ENCODE results near the gene EPB41.

GRCh38 chr1:29126198-29126597 is 211.8 kb downstream of the EPB41 start:
- TF ChIP-seq ZNF274 (IDR thresholded peaks at IDR 0.05; ENCODE audit: low read length) (no peak), ZNF274 (tag by site-specific recombination; IDR thresholded peaks at IDR 0.05; ENCODE audit: borderline replicate concordance) (no peak), ZNF658 (tag by site-specific recombination; IDR thresholded peaks at IDR 0.05) (no peak), ZBTB7A (tag by site-specific recombination; IDR thresholded peaks at IDR 0.05; ENCODE audit: low read depth) (no peak), PRDM1 (tag by site-specific recombination; IDR thresholded peaks at IDR 0.05) (no peak), CTCF (tag by site-specific recombination; IDR thresholded peaks at IDR 0.05) (no peak)
